SW480 (cell line): Measurements from ENCODE around the gene C11orf71.

ENCODE experiments used
- DNase-seq: peaks from one replicate; pipeline ENCODE4 v3.0.0-alpha.2; 2016; ENCODE audit warnings: low spot score

The C11orf71 gene

DNA sequence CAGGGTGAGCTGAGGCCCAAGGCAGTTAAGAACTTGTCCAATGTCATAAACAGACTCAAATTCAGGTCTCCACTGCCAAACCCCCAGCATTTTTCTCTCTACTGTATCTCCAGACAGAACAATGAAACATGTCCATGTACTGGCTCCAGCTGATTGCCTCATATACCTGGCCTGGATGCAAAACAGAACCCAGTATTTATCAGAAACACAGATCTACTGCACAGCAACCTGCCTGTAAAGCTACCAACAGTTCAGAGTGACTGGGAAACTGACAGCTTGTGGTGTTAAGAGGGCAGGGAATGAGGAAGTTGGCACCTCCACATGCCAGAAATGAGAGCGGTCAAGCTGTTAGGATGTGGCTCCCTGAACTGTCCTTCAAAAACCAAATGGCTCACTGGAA is 41.6 kb downstream of the C11orf71 start:
- DNase-seq: no peak

DNA sequence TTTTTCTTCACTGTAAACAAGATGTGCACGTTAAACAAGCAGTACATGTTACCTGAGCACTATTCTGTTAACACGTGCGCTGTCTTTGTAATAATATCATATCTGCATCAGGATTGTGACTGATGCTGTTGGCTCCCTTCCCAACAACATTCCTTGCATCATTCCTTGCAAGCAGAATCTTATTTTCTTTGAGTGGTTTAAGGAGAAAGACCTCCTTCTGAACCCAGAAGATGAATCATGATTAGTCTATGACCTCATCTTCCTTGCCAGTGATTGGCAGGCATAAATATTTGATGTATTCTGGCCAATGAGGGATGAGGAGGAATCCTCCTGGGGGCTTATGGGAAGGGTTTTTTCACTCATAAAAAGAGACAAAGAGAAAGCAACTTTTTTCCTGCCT is 46.2 kb downstream of the C11orf71 start:
- DNase-seq: no peak

DNA sequence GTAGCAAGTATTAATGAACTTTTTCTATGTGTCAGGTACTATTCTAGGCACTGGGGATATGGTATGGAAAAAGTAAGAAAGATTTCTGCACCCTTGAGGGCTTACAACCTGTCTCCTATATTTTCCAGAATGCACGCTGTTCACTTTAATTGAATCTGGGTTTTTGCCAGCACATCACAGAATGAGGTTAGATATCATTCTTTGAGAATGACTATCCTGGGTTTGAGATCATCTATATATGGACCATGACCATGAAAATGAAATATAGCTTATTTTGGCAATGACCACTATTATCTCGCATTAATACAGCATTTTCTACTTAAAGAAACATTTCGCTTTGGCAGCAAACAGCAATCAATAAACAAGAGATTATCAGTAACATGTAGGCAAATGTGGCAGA is 46.9 kb downstream of the C11orf71 start:
- no peak for DNase-seq

DNA sequence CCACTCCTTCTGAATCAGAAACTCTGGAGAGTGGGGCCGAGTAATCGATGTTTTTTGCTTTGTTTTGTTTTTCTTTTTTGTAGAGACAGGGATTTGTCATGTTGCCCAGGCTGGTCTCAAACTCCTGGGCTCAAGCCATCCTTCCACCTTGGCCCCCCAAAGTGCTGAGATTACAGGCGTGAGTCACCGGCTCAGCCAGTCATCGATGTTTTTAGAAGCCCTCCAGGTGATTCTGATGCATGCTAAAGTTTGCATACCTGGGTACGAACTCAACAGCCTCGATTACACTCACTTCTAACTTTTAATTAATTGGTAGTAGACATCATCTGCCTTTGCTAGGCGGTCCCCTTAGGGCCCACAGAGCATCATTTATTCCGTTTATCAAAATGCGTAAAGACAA is 50.3 kb downstream of the C11orf71 start:
- DNase-seq: no peak
